HG02588 (cell line): ENCODE results near the gene CAMTA1.
"Not testable (repeated sequence)": the region's sequence is repeated elsewhere in the genome, so short reads cannot be mapped to it uniquely, and the experiment has no call there.

Experiments used
- ATAC-seq: cut with Tn5 transposase; IDR thresholded peaks from one replicate; pipeline ENCODE4 v1.9.1; 2021; ENCODE audit warnings: mild to moderate bottlenecking, moderate library complexity; ENCODE audit not compliant: unreplicated experiment

The CAMTA1 gene

DNA sequence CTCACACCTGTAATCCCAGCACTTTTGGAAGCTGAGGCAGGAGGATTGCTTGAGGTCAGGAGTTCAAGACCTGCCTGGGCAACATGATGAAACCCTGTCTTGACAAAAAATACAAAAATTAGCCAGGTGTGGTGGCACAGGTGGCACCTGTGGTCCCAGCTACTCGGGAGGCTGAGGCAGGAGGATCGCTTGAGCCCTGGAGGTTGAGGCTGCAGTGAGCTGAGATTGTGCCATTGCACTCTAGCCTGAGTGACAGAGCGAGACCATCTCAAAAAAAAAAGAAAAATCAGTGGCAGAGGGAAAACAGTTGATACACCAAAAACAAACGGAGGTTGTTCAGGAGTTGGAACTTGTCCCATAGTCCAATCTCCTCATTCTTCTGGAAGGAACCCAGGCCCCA is 904.1 kb downstream of the CAMTA1 start:
- ATAC-seq: not testable (repeated sequence)

DNA sequence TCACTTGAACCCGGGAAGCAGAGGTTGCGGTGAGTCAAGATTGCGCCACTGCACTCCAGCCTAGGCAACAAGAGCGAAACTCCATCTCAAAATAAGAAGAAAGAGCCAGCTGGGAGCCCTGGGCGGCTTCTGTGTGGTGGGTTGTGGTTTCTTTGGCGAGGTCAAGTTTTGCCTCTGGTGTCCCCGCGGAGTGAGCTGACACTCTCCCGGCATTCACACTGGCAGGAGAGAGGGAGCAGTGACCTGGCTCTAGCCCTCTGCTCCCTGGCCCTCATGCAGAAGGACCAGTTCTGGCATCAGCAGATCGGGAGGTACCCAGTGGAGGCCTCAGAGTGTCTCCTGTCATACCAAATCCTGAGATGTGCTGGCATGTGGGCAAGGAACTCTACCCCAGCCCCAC is 904.8 kb downstream of the CAMTA1 start:
- no peak for ATAC-seq

DNA sequence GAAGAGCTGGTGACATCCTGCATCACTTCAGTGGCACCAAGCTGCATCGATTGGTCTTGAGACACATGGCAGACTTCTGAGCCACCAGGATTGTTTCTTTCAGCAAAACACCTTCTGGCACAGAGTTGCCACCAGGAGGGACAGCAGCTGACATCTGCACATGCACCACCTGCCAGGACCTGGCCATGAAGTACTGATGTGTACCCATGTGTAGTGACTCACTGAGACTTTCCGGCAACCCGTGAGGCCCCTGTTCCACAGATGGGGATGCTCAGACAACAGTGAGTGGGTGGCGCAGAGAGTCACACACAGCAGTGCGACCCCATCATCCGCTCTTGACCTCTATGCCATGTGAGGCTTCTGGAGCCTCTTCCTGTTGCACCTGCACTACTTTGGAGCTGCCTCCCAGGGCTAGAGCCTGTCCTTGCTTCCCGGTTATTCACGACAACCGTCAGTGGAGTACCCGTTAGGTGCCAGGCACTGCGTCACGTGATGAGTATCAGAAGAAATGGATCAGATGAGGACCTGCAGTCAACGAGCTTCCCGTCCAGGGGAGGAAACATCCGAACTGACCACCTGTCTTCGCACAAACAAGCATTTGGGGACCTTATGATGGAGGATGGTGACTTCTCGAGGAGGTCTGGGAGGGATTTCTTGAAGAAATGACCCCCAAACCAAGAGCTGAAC is 905.4 kb downstream of the CAMTA1 start:
- no peak for ATAC-seq

DNA sequence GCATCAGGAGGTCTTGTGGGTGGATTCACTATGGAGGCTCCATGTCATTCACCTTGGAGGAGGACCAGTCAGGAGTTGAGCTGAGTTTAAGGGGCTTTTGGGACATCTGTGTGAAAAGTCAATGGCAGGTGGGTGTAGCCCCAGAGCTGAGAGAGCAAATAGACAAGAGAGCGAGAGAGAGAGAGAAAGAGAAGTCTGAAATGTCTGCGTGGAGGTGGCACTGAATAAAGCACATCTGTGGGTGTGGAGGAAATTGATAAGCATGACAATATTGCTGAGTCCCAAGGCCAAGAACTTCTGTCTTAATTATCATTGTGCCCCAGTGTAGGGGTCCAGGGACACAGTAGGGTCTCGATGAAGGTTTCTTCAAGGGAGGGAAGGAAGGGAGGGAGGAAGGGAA is 906.3 kb downstream of the CAMTA1 start:
- ATAC-seq: no peak

DNA sequence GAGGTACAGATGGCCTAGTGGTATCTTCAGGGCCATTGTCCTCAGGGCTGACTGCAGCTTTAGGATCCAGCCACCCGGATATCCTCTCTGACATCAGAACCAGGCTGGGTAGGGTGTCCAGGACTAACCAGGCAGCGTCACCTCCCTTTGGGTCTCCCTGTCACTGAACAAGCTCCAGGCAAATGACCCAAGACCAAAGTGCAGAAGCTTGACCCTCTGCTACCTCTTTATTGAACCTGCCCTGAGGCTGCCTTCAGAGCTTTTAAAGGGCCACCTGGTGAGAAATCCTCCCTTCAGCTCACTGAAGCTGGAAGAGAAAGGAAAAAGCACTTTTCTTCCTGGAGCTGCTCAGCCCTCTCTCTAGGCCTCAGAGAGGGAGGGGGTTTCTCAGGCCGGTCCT is 906.8 kb downstream of the CAMTA1 start:
- no peak for ATAC-seq

- ATAC-seq: not testable (repeated sequence)
Measured at GRCh38 chr1:7693037-7693436, 907.8 kb downstream of the CAMTA1 start.

DNA sequence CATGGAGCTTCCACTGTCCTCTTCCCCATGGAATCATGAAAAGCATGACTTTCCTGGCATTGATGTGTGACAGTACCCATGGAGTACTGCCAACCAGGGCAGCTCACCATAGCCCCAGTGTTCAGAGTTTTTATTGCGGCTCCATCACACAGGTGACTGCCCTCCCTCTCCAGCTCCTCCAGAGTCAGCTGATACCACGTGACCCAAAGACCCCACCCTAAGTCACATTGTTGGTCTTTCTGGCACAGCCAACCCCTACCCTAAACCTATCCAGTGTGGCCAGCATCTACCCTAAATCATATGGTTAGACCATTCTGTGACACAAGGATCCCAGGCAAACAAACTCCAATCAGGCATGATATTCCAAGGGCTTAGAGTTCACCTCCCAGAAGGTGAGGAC is 908.4 kb downstream of the CAMTA1 start:
- ATAC-seq: no peak

- ATAC-seq: no peak
Measured at GRCh38 chr1:7694600-7695496, 909.6 kb downstream of the CAMTA1 start.

DNA sequence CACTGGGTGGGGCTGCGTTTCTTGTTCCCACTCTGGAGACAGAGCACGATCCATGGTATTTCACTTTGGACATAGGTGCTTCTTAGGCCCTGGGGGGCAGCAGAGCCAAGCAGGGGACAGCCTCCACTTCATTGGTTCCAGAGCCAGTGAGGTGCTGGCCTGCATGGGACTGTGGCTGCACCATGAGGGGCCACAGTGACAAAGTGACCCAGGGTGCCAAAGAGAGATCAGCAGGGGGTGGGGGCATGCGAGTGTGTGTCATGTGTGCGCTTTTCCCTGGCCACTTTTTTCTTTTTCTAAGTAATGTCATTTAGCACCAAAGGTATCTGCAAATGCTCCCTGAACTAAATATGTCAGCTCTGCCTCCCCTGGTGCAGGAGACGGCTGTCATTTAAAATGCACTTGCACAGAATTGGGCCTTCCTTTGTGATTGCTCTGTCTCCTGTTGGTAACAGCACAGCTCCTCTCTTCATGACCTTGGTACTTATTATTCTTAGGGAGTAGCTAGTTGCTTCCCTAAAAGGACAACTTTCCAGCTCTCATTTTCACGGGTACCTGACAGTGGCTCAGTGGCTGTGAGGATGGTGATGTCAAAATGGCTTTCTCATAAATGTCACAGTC is 910.4 kb downstream of the CAMTA1 start:
- ATAC-seq: no peak

DNA sequence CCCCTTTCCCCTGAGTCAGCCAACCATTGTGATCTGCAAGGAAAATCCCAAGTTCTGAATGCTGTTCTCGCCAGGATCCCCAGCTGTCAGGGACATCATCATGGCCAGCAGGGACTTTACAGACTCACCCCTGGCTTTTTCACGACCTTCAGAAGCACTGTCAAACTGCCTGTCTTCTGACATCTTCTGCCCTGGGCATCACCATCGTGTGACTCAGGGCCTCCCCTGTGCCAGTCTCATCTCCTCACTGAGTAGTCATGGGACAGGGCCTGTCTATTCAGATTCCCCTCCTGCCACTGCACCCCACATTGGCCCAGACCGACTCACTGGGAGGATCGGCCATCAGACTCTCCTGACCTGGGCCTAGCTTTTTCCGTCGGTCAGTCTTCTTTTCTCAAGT is 913.4 kb downstream of the CAMTA1 start:
- no peak for ATAC-seq

- ATAC-seq: no peak
Measured at GRCh38 chr1:7702365-7702764, 917.1 kb downstream of the CAMTA1 start.

- ATAC-seq: no peak
Measured at GRCh38 chr1:7703321-7704213, 918.3 kb downstream of the CAMTA1 start.

DNA sequence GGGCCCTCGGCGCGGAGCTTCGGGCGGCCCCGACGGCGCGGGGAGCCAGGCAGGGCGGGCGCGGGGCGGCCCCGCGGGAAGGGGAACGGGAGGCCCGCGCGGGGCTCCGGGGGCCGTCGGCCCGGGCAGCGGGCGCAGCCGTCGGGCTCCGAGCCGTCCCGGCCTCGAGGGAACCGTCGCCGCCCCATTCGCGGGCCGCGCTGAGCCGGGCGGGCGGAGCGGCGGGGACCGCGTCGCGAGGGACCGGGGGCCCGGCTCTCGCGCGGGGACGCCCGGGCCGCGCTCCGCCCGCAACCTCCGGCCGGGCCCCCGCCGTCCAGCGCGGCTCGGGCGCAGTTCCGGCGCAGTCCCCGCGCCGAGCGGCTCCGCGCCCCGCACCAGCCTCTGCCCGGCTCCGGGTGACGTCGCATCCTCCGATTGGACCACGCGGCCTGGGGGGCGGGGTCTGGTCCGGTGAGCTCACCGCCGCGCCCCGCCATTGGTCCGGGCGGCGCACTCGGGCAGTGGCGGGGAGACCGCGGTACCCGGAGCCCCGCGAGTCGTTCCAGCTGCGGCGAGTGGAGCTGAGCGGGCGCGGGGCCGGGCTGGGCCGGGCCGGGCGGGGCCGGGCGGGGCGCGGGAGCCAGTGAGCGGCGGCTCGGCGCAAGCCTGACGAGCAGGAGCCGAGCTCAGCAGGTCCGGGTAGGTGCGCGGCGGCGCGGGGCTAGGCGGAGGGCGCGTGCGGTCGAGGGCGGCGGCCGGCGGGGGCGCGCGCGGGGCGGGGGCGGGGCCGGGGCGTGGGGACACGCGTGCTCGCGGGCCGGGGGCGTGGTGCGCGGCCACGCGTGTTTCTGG is 919.2 kb downstream of the CAMTA1 start:
- ATAC-seq: peak; percentile 94

DNA sequence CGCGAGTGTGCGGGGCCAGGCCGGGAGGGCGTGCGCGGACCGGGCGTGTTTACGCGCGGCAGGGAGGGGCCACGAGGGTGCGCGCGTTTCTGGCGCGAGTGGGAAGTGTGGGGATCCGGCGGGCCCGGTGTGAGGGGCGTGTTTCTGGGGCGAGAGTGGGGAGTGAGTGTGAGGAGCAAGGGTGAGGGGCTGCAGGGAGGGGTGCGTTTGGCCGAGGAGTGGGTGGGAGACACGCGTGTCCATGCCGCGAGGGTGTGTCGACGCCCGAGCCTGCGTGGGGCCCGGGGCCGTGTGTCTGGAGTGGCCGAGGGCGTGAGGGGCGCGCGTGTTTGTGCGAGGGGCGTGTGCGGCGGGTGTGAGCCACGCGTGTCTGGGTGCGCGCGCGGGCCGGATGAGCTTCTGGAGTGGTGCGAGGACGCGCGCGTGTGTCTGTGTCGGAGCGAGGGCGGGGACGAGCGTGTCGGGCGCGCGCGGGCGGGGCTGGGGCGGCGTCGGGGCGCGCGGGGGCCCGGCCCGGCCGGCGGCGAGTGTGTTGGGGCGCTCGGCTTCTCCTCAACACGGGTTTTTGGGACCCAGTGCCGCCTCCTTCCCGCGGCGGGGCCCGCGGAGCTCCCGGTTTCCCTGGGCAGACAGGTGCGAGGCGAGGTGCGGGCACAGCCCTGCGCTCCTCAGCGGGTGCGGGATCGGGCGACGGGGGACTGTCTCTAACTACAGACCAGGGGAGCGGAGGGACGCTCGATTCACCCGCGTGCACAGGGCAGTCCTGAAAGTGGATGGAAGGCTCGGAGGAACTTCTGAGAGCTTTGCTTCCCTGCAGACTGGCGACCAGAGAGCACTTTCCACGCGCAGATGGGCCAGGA is 920.0 kb downstream of the CAMTA1 start:
- ATAC-seq: no peak

DNA sequence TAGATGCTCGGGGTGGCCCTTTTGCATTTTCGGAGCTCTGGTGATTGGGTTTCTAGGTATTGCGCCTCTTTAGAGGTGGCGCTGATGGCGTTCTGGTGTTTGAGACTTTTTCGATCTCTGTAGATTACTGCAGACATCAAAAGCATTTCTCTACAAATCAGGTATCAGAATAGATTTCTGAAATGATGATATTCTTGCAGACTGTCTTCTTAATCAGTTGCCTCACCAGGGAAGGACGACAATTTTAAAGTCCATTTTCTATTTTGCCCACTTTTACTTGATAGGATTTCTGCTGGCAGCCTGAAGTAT is 920.6 kb downstream of the CAMTA1 start:
- ATAC-seq: no peak

GRCh38 chr1:7707527-7707926 is 922.3 kb downstream of the CAMTA1 start:
- ATAC-seq: no peak

GRCh38 chr1:7708065-7708464 is 922.8 kb downstream of the CAMTA1 start:
- not testable (repeated sequence) for ATAC-seq

DNA sequence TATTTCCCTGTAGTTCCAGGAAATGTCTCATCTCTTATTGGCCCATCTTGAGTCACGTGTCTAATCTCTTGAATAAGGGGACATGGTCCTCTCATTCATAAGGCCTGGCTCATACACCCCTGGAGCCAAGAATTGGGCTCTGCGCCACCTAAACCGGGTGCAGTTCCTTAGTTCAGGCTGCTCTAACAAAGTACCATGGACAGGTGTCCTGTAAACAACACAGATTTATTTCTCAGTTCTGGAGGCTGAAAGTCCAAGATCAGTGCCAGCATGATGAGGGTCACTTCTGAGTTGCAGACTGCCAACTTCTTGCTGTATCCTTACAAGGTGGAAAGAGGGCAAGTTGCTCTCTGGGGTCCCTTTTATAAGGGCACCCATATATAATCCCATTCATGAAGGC is 925.6 kb downstream of the CAMTA1 start:
- ATAC-seq: no peak

DNA sequence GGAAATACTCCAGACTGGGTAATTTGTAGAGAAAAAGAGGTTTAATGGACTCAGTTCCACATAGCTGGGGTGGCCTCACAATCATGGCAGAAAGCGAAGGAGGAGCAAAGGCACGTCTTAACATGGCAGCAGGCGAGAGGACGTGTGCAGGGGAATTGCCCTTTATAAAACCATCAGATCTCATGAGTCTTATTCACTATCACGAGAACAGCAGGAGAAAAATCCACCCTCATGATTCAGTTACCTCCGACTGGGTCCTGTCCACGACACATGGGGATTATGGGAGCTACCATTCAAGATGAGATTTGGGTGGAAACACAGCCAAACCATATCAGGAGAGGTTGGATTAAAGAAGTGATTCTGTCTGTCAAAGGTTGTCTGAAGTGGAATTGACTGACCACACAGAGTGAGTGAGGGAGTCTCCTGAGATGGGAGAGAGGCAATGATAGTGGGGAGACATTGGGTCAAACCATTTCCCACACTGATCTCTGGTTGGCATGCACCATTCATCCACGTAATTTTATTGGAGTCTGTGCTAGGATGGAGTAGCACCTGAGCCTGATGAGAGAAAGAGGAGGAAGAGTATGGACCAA is 927.6 kb downstream of the CAMTA1 start:
- no peak for ATAC-seq
